H9 (cell line): Measurements from ENCODE around the gene SETD1A. TPM values are rescaled to one million over a fixed set of nuclear protein-coding genes. Genes with fewer than 3 reads are reported as not detected.

Source experiments
- DNase-seq: peaks from one replicate; pipeline ENCODE4 v3.0.0-alpha.2; 2017
- H2AFZ ChIP-seq: one replicate; pipeline ENCODE4 v1.6.1; 2013; ENCODE audit warnings: mild to moderate bottlenecking, low read length, control low read depth, moderate library complexity
- H2AK5ac ChIP-seq: 2 replicates; pipeline ENCODE4 v1.6.1; 2013; ENCODE audit warnings: low read length, control low read depth, mixed read lengths; ENCODE audit not compliant: insufficient read length
- H2BK120ac ChIP-seq: one replicate; pipeline ENCODE4 v1.6.1; 2013; ENCODE audit warnings: low read depth, mild to moderate bottlenecking, low read length, control low read depth, inconsistent platforms; ENCODE audit not compliant: poor library complexity, severe bottlenecking
- H2BK12ac ChIP-seq: 2 replicates; pipeline ENCODE4 v1.6.1; 2013; ENCODE audit warnings: low read length, control low read depth, mixed read lengths, low read depth; ENCODE audit not compliant: insufficient read length
- H2BK15ac ChIP-seq: 2 replicates; pipeline ENCODE4 v1.6.1; 2013; ENCODE audit warnings: low read depth, low read length, control low read depth
- H2BK20ac ChIP-seq: one replicate; pipeline ENCODE4 v1.6.1; 2013; ENCODE audit warnings: low read depth, mild to moderate bottlenecking, low read length, control low read depth, inconsistent platforms; ENCODE audit not compliant: poor library complexity, severe bottlenecking
- H2BK5ac ChIP-seq: 2 replicates; pipeline ENCODE4 v1.6.1; 2013; ENCODE audit warnings: low read length, control low read depth, mixed read lengths; ENCODE audit not compliant: insufficient read length
- H3K14ac ChIP-seq: 2 replicates; pipeline ENCODE4 v1.6.1; 2013; ENCODE audit warnings: low read length, control low read depth; ENCODE audit not compliant: insufficient read depth
- H3K18ac ChIP-seq: 2 replicates; pipeline ENCODE4 v1.6.1; 2013; ENCODE audit warnings: low read depth, mild to moderate bottlenecking, mixed read lengths, low read length, control low read depth; ENCODE audit not compliant: insufficient read length
- H3K23ac ChIP-seq: 2 replicates; pipeline ENCODE4 v1.6.1; 2013; ENCODE audit warnings: low read length, control low read depth, mixed read lengths, low read depth; ENCODE audit not compliant: insufficient read length
- H3K23me2 ChIP-seq: 2 replicates; pipeline ENCODE4 v1.6.1; 2013; ENCODE audit warnings: low read depth, mild to moderate bottlenecking, mixed read lengths, low read length, control low read depth; ENCODE audit not compliant: insufficient read length, poor library complexity, severe bottlenecking
- H3K27ac ChIP-seq: 2 replicates; pipeline ENCODE4 v1.5.1; 2013; ENCODE audit warnings: low read length, control low read depth, mixed read lengths, low read depth; ENCODE audit not compliant: insufficient read length
- H3K27me3 ChIP-seq: 2 replicates; pipeline ENCODE4 v1.6.1; 2013; ENCODE audit warnings: low read length, control low read depth, inconsistent platforms; ENCODE audit not compliant: insufficient read depth
- H3K4ac ChIP-seq: 2 replicates; pipeline ENCODE4 v1.6.1; 2013; ENCODE audit warnings: low read depth, mild to moderate bottlenecking, control low read depth, inconsistent platforms, low read length, moderate library complexity
- H3K4me1 ChIP-seq: 2 replicates; pipeline ENCODE4 v1.6.1; 2013; ENCODE audit warnings: low read length, control low read depth, inconsistent platforms; ENCODE audit not compliant: insufficient read depth
- H3K4me2 ChIP-seq: 2 replicates; pipeline ENCODE4 v1.6.1; 2013; ENCODE audit warnings: low read length, control low read depth, mixed read lengths; ENCODE audit not compliant: insufficient read length, insufficient read depth
- H3K56ac ChIP-seq: 2 replicates; pipeline ENCODE4 v1.6.1; 2013; ENCODE audit warnings: low read depth, mild to moderate bottlenecking, mixed read lengths, low read length, control low read depth; ENCODE audit not compliant: insufficient read length
- H3K79me1 ChIP-seq: 2 replicates; pipeline ENCODE4 v1.6.1; 2013; ENCODE audit warnings: low read depth, mild to moderate bottlenecking, moderate library complexity, low read length, control low read depth, inconsistent platforms; ENCODE audit not compliant: insufficient read depth, poor library complexity, severe bottlenecking
- H3K79me2 ChIP-seq: 2 replicates; pipeline ENCODE4 v1.6.1; 2013; ENCODE audit warnings: low read length, control low read depth, inconsistent platforms; ENCODE audit not compliant: insufficient read depth
- H3K9ac ChIP-seq: 2 replicates; pipeline ENCODE4 v1.6.1; 2013; ENCODE audit warnings: low read length, control low read depth, mixed read lengths; ENCODE audit not compliant: insufficient read length; ENCODE audit errors: extremely low read depth
- H3K9me3 ChIP-seq: one replicate; pipeline ENCODE4 v1.6.1; 2013; ENCODE audit warnings: low read depth, low read length, inconsistent platforms; ENCODE audit not compliant: control insufficient read depth
- H3T11ph ChIP-seq: one replicate; pipeline ENCODE4 v1.6.1; 2013; ENCODE audit warnings: mild to moderate bottlenecking, low read length, control low read depth, inconsistent platforms
- H4K20me1 ChIP-seq: one replicate; pipeline ENCODE4 v1.6.1; 2013; ENCODE audit not compliant: control insufficient read depth, insufficient read length, insufficient read depth
- H4K5ac ChIP-seq: 2 replicates; pipeline ENCODE4 v1.6.1; 2013; ENCODE audit warnings: low read depth, mild to moderate bottlenecking, mixed read lengths, low read length, control low read depth; ENCODE audit not compliant: insufficient read length
- H4K8ac ChIP-seq: replicated peaks from 2 replicates; pipeline ENCODE4 v1.6.1; 2013; ENCODE audit warnings: low read length, control low read depth, mixed read lengths, low read depth; ENCODE audit not compliant: insufficient read length
- H4K91ac ChIP-seq: 2 replicates; pipeline ENCODE4 v1.6.1; 2013; ENCODE audit warnings: low read depth, mild to moderate bottlenecking, moderate library complexity, mixed read lengths, low read length, control low read depth; ENCODE audit not compliant: insufficient read length
- H3K27ac Mint-ChIP-seq, 3 experiments: 2 replicates in 2 of 3; 3 replicates in 1 of 3; pipeline ENCODE4 v1.8.0; 2020 to 2021; ENCODE audit warnings: mixed read lengths in 3 of 3, mild to moderate bottlenecking in 1 of 3, moderate library complexity in 1 of 3
- H3K27me3 Mint-ChIP-seq: 2 replicates; pipeline ENCODE4 v1.8.0; 2021; ENCODE audit warnings: low read depth, mild to moderate bottlenecking, moderate library complexity, mixed read lengths
- H3K36me3 Mint-ChIP-seq, 3 experiments: 2 replicates in 2 of 3; 3 replicates in 1 of 3; pipeline ENCODE4 v1.8.0; 2020 to 2021; ENCODE audit warnings: low read depth in 3 of 3, mixed read lengths in 3 of 3; ENCODE audit not compliant: insufficient read depth in 1 of 3
- H3K4me1 Mint-ChIP-seq, 2 experiments: 2 replicates each; pipeline ENCODE4 v1.8.0; 2020; ENCODE audit warnings: mixed read lengths in 2 of 2
- H3K4me3 Mint-ChIP-seq, 2 experiments: 2 replicates in 1 of 2; 3 replicates in 1 of 2; pipeline ENCODE4 v1.8.0; 2020 to 2021; ENCODE audit warnings: mild to moderate bottlenecking in 2 of 2, mixed read lengths in 2 of 2, moderate library complexity in 1 of 2
- H3K9me3 Mint-ChIP-seq, 2 experiments: 2 replicates in 1 of 2; 3 replicates in 1 of 2; pipeline ENCODE4 v1.8.0; 2020; ENCODE audit warnings: mild to moderate bottlenecking in 2 of 2, mixed read lengths in 2 of 2, moderate library complexity in 1 of 2
- WGBS: extraction: QIAGEN DNeasy Blood & Tissue Kit; methylation state at CpG from one replicate; pipeline ENCODE4 v1.1.7; 2013; ENCODE audit warnings: missing lambda C conversion rate, low lambda C conversion rate, mixed read lengths; ENCODE audit not compliant: insufficient read length; ENCODE audit errors: extremely low coverage; 5-methylcytosine and 5-hydroxymethylcytosine counted together
- total RNA-seq: library from RNA; stranded (reverse); gene quantifications from 2 replicates; pipeline ENCODE4 v1.2.1, GENCODE V29; 2021
- TF ChIP-seq, protein P1 (sequence below): fragments of 200-600 bp; sonication (generic); conservative IDR thresholded peaks from 3 replicates; pipeline ENCODE4 v1.8.0; 2021; ENCODE audit warnings: antibody characterized with exemption, mild to moderate bottlenecking

SETD1A gene
- total RNA-seq, 1 experiment from 2014 or later = 36.9 TPM

DNA sequence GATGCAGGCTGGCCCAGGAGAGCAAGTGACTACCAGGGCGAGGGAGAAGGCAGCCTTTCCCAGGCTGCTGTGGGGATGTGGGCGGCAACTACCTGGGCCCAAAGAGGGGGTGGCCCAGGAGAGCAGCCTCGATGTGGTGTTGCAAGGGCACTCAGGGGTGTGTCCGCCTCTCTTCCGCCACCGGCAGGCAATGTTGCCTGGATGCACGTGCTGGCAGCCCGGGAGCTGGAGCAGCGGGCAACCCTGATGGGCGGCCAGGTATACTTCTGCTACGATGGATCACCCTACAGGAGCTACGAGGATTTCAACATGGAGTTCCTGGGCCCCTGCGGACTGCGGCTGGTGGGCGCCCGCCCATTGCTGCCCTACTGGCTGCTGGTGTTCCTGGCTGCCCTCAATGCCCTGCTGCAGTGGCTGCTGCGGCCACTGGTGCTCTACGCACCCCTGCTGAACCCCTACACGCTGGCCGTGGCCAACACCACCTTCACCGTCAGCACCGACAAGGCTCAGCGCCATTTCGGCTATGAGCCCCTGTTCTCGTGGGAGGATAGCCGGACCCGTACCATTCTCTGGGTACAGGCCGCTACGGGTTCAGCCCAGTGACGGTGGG lies 30.1 kb downstream of the SETD1A start:
- no peaks in the 10 kb centered on the region for H3K4me1 ChIP-seq
- no peaks in the 10 kb centered on the region for H3K23me2 ChIP-seq
- no CpG with 5 or more reads among the region's 30 CpGs for WGBS
- H3K9me3 ChIP-seq = no peaks in the 10 kb centered on the region
- no peaks in the 10 kb centered on the region for H3K79me2 ChIP-seq
- H3T11ph ChIP-seq = no peak overlapping the region
- no peak overlapping the region for H4K5ac ChIP-seq
- TF ChIP-seq, protein P1, sequence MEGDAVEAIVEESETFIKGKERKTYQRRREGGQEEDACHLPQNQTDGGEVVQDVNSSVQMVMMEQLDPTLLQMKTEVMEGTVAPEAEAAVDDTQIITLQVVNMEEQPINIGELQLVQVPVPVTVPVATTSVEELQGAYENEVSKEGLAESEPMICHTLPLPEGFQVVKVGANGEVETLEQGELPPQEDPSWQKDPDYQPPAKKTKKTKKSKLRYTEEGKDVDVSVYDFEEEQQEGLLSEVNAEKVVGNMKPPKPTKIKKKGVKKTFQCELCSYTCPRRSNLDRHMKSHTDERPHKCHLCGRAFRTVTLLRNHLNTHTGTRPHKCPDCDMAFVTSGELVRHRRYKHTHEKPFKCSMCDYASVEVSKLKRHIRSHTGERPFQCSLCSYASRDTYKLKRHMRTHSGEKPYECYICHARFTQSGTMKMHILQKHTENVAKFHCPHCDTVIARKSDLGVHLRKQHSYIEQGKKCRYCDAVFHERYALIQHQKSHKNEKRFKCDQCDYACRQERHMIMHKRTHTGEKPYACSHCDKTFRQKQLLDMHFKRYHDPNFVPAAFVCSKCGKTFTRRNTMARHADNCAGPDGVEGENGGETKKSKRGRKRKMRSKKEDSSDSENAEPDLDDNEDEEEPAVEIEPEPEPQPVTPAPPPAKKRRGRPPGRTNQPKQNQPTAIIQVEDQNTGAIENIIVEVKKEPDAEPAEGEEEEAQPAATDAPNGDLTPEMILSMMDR = no peak
- H3K79me1 ChIP-seq = no peaks in the 10 kb centered on the region
- Mint-ChIP-seq H3K36me3 (peaks cover 2 to 23% (median 15%) of the 10 kb centered on the region in 3 experiments; a peak in 6 of 7 replicates), H3K4me1 (peaks cover 5 to 10% of the 10 kb centered on the region in 2 experiments), H3K27me3 (no peaks in the 10 kb centered on the region; the same call in 1 of the 2 replicates), H3K27ac (no peak overlapping the region), H3K9me3 (no peaks in the 10 kb centered on the region), H3K4me3 (no peak overlapping the region)
- no peaks in the 10 kb centered on the region for H3K27me3 ChIP-seq
- no peak overlapping the region for H3K4me2 ChIP-seq
- H3K14ac ChIP-seq = no peak overlapping the region
- H2AK5ac ChIP-seq = no peak overlapping the region
- no peak overlapping the region for H3K9ac ChIP-seq
- no peak overlapping the region for H3K56ac ChIP-seq
- no peak overlapping the region for H2BK12ac ChIP-seq
- H2BK120ac ChIP-seq = no peak overlapping the region
- no peak overlapping the region for H2BK5ac ChIP-seq
- H2BK15ac ChIP-seq = no peak overlapping the region
- no peak overlapping the region for H4K8ac ChIP-seq
- H2AFZ ChIP-seq = no peak overlapping the region
- no peak overlapping the region for H2BK20ac ChIP-seq
- DNase-seq = no peak
- H3K27ac ChIP-seq = no peak overlapping the region
- H3K4ac ChIP-seq = no peak overlapping the region
- no peak overlapping the region for H4K91ac ChIP-seq
- H4K20me1 ChIP-seq = no peaks in the 10 kb centered on the region
- no peak overlapping the region for H3K18ac ChIP-seq
- no peak overlapping the region for H3K23ac ChIP-seq
